ENCODE results near the gene BSG. TPM values are rescaled to one million over a fixed set of nuclear protein-coding genes. Genes with fewer than 3 reads are reported as not detected.
A peak's percentile ranks its signal among the peaks of the same experiment; 100 is the strongest.

The BSG gene
- total and polyA plus RNA-seq, 9 of the 15 experiments (the other 6 are each of a cell fraction or from before 2014, with no cell fraction given), result 4.6 to 495 (median 187) TPM

DNA sequence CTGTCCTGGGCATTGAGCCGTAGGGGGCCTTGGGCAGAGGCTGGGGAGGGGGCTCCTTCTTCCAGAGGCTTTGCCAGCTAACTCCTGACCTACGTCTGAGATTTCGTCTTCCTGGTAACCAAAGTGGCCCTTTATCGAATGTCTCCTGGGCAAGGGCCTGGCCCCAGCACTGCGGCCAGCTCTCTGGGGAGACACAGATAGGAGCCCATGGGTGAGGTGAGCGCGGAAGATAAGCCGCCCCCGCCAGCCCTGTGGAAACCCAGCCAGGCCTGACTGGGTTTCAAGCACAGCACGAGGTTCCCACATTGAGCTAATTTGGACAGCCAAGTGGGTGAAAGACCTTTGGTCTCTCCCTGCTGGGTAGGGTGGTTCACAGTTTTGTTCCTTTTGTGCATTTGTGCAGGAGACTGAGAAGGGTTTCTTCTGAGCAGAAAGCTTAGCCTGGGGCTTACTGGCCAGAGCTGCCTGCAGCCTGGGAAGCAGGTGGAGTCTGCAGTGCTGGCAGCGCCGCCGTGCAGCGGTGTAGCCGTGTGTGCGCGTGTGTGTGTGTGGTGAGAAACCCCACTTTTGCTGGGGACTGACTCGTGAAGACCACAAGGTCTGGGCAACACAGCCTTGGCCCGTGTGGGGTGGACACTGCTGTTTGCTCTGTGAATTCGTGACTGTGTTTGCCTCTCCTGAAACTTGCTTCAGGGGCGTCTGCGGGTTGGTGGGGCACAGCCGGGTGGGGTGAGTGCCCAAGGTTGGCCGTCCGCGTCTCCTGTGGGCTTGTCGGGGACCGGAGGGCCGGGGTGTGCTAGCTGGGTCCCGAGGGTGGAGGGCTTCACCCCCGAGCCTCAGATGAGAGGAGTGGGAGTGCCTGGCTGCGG, 2.5 kb downstream of the BSG start (continued):
- peak; percentile 99 for TF ChIP-seq CCNT2 (IDR thresholded peaks at IDR 0.05; ENCODE audit: borderline replicate concordance, extremely low read depth, insufficient read length, low read depth, low read length)
- TF ChIP-seq MTA1 (IDR thresholded peaks at IDR 0.05; ENCODE audit: borderline replicate concordance), result peak; percentile 72; the same call in 1 of the 2 replicates
- TF ChIP-seq, protein P1, sequence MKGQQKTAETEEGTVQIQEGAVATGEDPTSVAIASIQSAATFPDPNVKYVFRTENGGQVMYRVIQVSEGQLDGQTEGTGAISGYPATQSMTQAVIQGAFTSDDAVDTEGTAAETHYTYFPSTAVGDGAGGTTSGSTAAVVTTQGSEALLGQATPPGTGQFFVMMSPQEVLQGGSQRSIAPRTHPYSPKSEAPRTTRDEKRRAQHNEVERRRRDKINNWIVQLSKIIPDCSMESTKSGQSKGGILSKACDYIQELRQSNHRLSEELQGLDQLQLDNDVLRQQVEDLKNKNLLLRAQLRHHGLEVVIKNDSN (CRISPR knock-in tag; IDR thresholded peaks at IDR 0.05), result 0 out of 2 replicates have a peak, but pooled peaks have one; percentile 37
- 0 out of 2 replicates have a peak, but pooled peaks have one; percentile 54 for TF ChIP-seq TRIM28 (IDR thresholded peaks at IDR 0.05)
- peak in 1 of 2 experiments; percentile 30; a peak in 1 of 4 replicates for TF ChIP-seq KDM4B (IDR thresholded peaks at IDR 0.05; ENCODE audit: borderline replicate concordance in 2 of 2, low read depth in 1 of 2)
- TF ChIP-seq ATF1 (CRISPR knock-in tag; IDR thresholded peaks at IDR 0.05), result no peak
- peak; percentile 57 for TF ChIP-seq ATF1 (tag; IDR thresholded peaks at IDR 0.05)
- TF ChIP-seq SMARCE1 (IDR thresholded peaks at IDR 0.05), result peak; percentile 96
- TF ChIP-seq, protein P2, sequence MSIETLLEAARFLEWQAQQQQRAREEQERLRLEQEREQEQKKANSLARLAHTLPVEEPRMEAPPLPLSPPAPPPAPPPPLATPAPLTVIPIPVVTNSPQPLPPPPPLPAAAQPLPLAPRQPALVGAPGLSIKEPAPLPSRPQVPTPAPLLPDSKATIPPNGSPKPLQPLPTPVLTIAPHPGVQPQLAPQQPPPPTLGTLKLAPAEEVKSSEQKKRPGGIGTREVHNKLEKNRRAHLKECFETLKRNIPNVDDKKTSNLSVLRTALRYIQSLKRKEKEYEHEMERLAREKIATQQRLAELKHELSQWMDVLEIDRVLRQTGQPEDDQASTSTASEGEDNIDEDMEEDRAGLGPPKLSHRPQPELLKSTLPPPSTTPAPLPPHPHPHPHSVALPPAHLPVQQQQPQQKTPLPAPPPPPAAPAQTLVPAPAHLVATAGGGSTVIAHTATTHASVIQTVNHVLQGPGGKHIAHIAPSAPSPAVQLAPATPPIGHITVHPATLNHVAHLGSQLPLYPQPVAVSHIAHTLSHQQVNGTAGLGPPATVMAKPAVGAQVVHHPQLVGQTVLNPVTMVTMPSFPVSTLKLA (conservative IDR thresholded peaks at IDR 0.05), result peak; percentile 90 to 95
- TF ChIP-seq, protein P3, sequence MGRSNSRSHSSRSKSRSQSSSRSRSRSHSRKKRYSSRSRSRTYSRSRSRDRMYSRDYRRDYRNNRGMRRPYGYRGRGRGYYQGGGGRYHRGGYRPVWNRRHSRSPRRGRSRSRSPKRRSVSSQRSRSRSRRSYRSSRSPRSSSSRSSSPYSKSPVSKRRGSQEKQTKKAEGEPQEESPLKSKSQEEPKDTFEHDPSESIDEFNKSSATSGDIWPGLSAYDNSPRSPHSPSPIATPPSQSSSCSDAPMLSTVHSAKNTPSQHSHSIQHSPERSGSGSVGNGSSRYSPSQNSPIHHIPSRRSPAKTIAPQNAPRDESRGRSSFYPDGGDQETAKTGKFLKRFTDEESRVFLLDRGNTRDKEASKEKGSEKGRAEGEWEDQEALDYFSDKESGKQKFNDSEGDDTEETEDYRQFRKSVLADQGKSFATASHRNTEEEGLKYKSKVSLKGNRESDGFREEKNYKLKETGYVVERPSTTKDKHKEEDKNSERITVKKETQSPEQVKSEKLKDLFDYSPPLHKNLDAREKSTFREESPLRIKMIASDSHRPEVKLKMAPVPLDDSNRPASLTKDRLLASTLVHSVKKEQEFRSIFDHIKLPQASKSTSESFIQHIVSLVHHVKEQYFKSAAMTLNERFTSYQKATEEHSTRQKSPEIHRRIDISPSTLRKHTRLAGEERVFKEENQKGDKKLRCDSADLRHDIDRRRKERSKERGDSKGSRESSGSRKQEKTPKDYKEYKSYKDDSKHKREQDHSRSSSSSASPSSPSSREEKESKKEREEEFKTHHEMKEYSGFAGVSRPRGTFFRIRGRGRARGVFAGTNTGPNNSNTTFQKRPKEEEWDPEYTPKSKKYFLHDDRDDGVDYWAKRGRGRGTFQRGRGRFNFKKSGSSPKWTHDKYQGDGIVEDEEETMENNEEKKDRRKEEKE (IDR thresholded peaks at IDR 0.05; ENCODE audit: borderline replicate concordance in 1 of 2, control insufficient read depth in 1 of 2, low read depth in 2 of 2, low read length in 1 of 2), result no peak; a peak in 1 of 4 replicates
- TF ChIP-seq DNMT1 (IDR thresholded peaks at IDR 0.05), result no peak
- TF ChIP-seq ESRRA (IDR thresholded peaks at IDR 0.05; ENCODE audit: borderline replicate concordance, low read depth), result peak; percentile 74; the same call in 1 of the 2 replicates
- no peak for TF ChIP-seq HNRNPH1 (optimal IDR thresholded peaks at IDR 0.05; ENCODE audit: low read depth, low read length)
- no peak for TF ChIP-seq SREBF1 (IDR thresholded peaks at IDR 0.05; ENCODE audit: borderline replicate concordance, low read depth, low read length)
- no peak for TF ChIP-seq SAP30 (IDR thresholded peaks at IDR 0.05; ENCODE audit: borderline replicate concordance, insufficient read depth, low read depth, low read length, poor library complexity, severe bottlenecking)
- TF ChIP-seq, protein P4, sequence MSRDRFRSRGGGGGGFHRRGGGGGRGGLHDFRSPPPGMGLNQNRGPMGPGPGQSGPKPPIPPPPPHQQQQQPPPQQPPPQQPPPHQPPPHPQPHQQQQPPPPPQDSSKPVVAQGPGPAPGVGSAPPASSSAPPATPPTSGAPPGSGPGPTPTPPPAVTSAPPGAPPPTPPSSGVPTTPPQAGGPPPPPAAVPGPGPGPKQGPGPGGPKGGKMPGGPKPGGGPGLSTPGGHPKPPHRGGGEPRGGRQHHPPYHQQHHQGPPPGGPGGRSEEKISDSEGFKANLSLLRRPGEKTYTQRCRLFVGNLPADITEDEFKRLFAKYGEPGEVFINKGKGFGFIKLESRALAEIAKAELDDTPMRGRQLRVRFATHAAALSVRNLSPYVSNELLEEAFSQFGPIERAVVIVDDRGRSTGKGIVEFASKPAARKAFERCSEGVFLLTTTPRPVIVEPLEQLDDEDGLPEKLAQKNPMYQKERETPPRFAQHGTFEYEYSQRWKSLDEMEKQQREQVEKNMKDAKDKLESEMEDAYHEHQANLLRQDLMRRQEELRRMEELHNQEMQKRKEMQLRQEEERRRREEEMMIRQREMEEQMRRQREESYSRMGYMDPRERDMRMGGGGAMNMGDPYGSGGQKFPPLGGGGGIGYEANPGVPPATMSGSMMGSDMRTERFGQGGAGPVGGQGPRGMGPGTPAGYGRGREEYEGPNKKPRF (IDR thresholded peaks at IDR 0.05; ENCODE audit: low read depth, low read length), result no peak
- TF ChIP-seq THRAP3 (IDR thresholded peaks at IDR 0.05; ENCODE audit: borderline replicate concordance), result 0 out of 2 replicates have a peak, but pooled peaks have one; percentile 27
